ENCODE measurements around the gene CSK. TPM values are rescaled to one million over a fixed set of nuclear protein-coding genes. Genes with fewer than 3 reads are reported as not detected.

Gene CSK
- polyA plus RNA-seq, 4 donors, result 39.4 to 48.3 (median 42.7) TPM

DNA sequence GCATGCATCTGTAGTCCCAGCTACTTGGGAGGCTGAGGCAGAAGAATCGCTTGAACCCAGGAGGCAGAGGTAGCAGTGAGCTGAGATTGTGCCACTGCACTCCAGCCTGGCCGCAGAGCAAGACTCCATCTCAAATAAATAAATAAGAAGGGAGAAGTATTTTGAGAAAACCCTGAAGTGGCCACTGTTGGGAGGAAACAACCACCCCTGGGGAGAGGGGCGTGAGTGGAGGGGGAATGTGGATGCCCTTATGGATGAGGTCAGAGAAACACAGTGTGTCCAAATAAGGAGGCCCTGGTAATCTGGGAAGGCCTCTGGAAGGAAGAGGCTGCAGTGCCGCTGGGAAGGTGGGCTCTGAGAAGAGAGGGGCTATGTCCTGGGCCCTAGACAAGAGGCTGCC lies 40.4 kb downstream of the CSK start:
- DNase-seq (ENCODE audit: low read depth in 4 of 4, low spot score in 3 of 4), result no peak

DNA sequence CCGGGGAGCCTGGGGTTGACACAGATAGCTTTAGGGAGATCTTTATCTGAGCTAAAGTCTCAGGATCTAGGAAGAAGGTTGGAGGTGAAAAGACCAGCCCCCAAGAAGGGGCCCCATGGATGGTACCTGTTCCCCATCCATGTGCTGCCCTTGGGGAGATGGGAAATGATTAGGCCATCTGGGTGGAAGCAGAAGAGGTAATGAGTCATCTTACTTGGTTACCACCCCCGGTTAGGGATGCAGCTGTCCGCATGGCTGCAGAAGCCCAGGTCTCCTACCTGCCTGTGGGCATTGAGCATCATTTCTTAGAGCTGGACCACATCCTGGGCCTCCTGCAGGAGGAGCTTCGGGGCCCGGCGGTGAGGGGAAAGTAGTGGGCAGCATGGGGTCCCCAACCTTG lies 41.4 kb downstream of the CSK start:
- no peak for DNase-seq (ENCODE audit: low read depth in 4 of 4, low spot score in 3 of 4)

DNA sequence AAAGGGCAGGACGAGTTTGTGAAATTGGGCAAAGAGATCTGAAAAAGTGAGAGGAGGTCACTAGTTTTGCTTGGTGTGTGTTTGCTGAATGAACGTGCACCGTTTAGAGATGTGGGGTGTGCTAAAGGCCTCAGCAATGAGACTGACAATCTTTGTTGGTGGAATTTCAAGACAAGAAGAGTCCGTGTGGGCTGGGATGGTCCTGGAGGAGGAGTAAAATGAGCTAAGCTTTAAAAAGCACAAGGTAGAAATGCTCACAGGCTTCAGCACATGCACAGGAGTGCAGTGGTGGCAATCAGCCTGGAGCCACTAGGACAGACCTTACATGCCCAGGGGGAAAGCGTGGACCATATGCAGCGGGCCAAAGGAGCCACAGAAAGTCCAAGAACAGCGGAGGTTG lies 43.1 kb downstream of the CSK start:
- no peak for DNase-seq (ENCODE audit: low read depth in 4 of 4, low spot score in 3 of 4)

DNA sequence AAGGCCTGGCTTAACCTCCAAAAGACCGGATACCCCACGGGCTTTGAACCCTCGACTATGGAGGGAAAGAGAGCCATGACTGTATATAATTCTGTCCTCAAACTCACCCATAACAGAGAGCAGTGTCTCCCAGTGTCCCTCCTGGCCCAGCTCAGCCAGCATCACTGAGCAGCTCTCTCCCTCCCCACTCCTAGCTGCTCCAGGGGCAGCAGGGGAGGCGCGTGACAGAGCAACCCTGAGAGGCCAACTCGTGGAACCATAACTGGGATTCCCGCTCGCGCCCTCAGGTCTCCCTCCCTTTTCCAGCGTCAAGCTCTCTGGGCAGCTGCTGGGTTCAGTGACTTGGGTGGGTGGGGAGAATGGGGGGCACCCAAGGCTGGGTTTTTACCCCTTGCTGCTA lies 44.0 kb downstream of the CSK start:
- DNase-seq (ENCODE audit: low read depth in 4 of 4, low spot score in 3 of 4), result no peak

- peak in 1 of 4 donors; percentile 31 for DNase-seq (ENCODE audit: low read depth in 4 of 4, low spot score in 3 of 4)
These were observed 44.5 kb downstream of the CSK start, which contains the start of gene CPLX3 for GRCh38 chr15:74826364-74826819. Gene CPLX3 (plus strand): TSS chr15:74826627. CDS start chr15:74826704, 77 bp downstream.

- no peak for DNase-seq (ENCODE audit: low read depth in 4 of 4, low spot score in 3 of 4)
These were observed 45.0 kb downstream of the CSK start for GRCh38 chr15:74826921-74827320.

DNA sequence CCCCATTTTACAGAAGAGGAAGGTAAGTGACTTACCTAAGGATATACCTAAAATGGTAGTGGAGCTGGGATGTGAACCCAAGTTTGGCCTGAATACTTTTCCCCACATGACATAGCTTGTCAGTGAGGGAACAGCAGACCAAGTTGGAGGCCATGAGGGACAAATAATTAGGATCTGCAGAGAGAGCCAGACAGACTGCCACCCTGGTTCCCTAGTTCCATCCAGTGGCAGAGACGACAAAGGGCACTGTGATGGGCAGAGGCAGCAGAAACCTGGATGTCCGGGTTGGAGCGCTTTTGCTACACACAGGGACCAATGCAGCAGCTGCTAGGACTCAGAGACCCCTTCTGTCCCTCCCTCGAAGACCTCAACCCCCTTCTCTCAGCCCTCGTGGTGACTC lies 45.7 kb downstream of the CSK start:
- DNase-seq (ENCODE audit: low read depth in 4 of 4, low spot score in 3 of 4), result no peak

- no peak for DNase-seq (ENCODE audit: low read depth in 4 of 4, low spot score in 3 of 4)
These were observed 47.0 kb downstream of the CSK start for GRCh38 chr15:74828835-74829234.

GRCh38 chr15:74829486-74829885 lies 47.6 kb downstream of the CSK start:
- no peak for DNase-seq (ENCODE audit: low read depth in 4 of 4, low spot score in 3 of 4)

DNA sequence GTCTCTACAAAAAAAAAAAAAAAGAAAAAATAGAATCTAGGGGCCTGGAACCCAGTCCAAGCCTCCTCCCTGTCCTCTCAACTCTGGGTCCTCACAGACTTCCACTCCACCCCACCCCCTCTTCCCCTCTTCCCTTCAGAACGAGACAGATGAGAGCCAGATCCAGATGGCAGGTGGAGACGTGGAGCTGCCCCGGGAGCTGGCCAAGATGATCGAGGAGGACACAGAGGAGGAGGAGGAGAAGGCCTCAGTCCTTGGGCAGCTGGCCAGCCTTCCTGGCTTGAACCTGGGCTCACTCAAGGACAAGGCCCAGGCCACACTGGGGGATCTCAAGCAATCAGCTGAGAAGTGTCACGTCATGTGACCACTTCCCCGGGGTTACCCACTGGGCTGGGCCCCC lies 48.1 kb downstream of the CSK start:
- no peak for DNase-seq (ENCODE audit: low read depth in 4 of 4, low spot score in 3 of 4)

DNA sequence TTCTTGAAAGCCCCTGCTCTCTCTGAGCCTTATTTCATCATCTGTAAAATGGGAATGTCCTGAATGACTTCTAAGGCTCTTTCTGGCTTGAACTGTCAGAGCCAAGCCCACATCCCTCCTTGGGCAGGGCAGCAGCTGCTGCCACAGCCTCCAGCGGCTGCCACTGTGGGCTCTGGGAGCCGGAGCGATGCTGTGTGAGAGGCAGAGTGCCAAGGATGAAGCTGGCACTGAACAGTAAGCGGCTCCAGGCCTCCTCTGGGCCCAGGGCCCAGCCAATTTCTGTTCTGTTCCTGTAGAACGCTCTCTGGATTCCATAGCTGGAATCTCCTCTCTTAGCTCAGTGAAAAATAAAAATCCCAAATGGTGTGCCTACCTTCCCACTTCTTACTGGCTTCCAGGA lies 49.0 kb downstream of the CSK start:
- no peak for DNase-seq (ENCODE audit: low read depth in 4 of 4, low spot score in 3 of 4)

- DNase-seq (ENCODE audit: low read depth in 4 of 4, low spot score in 3 of 4), result no peak
These were observed 50.1 kb downstream of the CSK start for GRCh38 chr15:74831813-74832495.

DNA sequence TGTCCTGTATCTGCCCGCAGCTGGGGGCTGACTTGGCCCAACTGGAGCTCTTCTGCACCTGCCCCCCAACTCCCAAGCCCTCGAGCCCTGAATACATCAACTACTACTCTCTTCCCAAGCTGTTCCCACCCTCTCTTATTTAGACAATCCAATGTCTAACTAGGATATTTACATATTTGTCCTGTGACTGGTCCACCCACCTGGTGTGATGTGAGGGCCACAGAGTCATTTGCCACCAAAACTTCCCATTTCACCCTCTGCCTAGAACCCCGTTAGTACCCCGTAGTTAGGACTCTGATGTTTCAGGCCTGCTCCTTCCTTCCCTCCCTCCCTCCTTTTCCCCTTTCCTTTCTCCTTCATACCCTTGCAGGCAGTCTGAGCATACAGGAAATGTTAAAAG lies 50.9 kb downstream of the CSK start:
- no peak for DNase-seq (ENCODE audit: low read depth in 4 of 4, low spot score in 3 of 4)

- no peak for DNase-seq (ENCODE audit: low read depth in 4 of 4, low spot score in 3 of 4)
These were observed 51.7 kb downstream of the CSK start for GRCh38 chr15:74833376-74834107.

GRCh38 chr15:74835312-74835823 lies 53.5 kb downstream of the CSK start:
- no peak for DNase-seq (ENCODE audit: low read depth in 4 of 4, low spot score in 3 of 4)

DNA sequence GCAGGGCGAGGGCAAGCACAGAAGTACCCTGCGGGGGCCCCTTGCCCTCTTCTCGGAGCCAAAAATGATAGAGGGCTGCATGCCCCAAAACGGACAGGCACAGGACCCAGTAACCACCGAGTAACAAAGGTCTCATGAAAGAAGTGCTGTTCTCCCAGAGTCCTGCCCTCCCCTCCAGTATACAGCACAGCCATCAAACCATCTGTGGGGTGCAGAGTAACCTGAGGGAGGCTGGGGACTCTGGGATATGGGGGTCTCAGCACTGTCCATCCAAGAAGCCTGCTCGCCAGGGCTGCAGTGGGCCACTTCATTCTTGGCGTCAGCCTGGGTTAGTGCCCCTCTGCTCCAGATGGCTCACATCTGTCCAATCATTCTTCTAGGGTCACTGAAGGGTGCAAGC lies 55.0 kb downstream of the CSK start:
- no peak for DNase-seq (ENCODE audit: low read depth in 4 of 4, low spot score in 3 of 4)

- no peak for DNase-seq (ENCODE audit: low read depth in 4 of 4, low spot score in 3 of 4)
These were observed 55.7 kb downstream of the CSK start for GRCh38 chr15:74837482-74838136.

DNA sequence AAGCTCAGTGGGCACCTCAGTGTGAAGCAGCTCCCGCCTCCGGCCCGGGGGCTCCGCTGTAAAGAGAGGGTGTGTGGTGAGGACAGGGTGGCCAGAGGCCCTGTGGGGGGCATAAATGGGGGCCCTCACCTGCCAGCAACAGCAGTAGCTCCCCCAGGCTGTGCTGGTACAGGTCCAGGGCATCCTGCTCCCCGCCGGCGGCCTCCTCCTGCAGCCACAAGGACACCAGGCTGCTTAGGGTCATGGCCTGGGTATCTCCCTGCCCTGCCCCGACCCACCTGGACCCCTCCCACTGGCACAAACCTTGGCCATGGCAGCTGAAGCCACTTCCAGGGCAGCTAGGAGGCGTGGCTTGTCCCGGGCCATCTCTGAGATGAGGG lies 56.2 kb downstream of the CSK start:
- DNase-seq (ENCODE audit: low read depth in 4 of 4, low spot score in 3 of 4), result no peak

- DNase-seq (ENCODE audit: low read depth in 4 of 4, low spot score in 3 of 4), result no peak
These were observed 57.1 kb downstream of the CSK start for GRCh38 chr15:74838746-74839525.

- DNase-seq (ENCODE audit: low read depth in 4 of 4, low spot score in 3 of 4), result no peak
These were observed 57.9 kb downstream of the CSK start for GRCh38 chr15:74839526-74840395.
